ENCODE results near the gene TXNDC12. TPM values are rescaled to one million over a fixed set of nuclear protein-coding genes. Genes with fewer than 3 reads are reported as not detected.

The TXNDC12 gene
- total RNA-seq (2021; ENCODE audit: unreplicated experiment) (77.5 TPM), Bru-seq, nascent RNA (percentile 81 among the genes with signal in this experiment), BruChase-seq, experiment 1, labeled RNA remaining after a 2-hour chase (percentile 76 among the genes with signal in this experiment), BruChase-seq, experiment 2, labeled RNA remaining after a 6-hour chase (percentile 78 among the genes with signal in this experiment)
- 100.0 TPM for polyA plus RNA-seq (2012; ENCODE audit: insufficient read length)
- long read RNA-seq, transcript TXNDC12-201 (7 exons, 2,396 nt): major isoform, 146 of 156 reads
- long read RNA-seq, partial matches to known transcripts: 4 of 156 reads
- long read RNA-seq, other reads (novel, unspliced or antisense): 5 of 156 reads

- POLR2A ChIA-PET: interaction anchor here (0.6 to 1.2 kb wide), 2 partner anchors 10 to 26 kb away, joined by 4 read pairs; no protein-coding TSS in a partner anchor
- intact Hi-C loops (cut with micrococcal nuclease; ENCODE audit: unreplicated experiment): no loop called here
- peak; percentile 90 for DNase-seq (ENCODE audit: low read depth, low spot score)
- no peaks in the 10 kb centered on the region for H3K9me3 ChIP-seq (ENCODE audit: control insufficient read depth, insufficient read depth, low read depth, low read length)
- peaks cover 25% of the 10 kb centered on the region for H3K4me1 ChIP-seq (ENCODE audit: control insufficient read depth, insufficient read depth, low read length)
- in situ Hi-C loops (cut with HindIII; ENCODE audit: low pct_unique_long_range_greater_than_20kb, low sequenced_read_pairs): no loop called here
- ATAC-seq: peak; percentile 86
- CTCF ChIA-PET: interaction anchor here (0.6 kb wide), 2 partner anchors 25 to 62 kb away, joined by 3 to 4 read pairs; no protein-coding TSS in a partner anchor
- peak within 1 kb of the TSS; percentile 100 for H3K4me3 ChIP-seq (ENCODE audit: low read depth in 2 of 2, low read length in 2 of 2)
- peaks cover 32% of the 10 kb centered on the region for H3K36me3 ChIP-seq (ENCODE audit: control insufficient read depth, insufficient read depth, low read length)
- no peaks in the 10 kb centered on the region for H3K27me3 ChIP-seq (ENCODE audit: control insufficient read depth, insufficient read depth, low read length)
- BruUV-seq (replicated peaks): no TSS peak
- peak within 1 kb of the TSS; percentile 100 for H3K27ac ChIP-seq (ENCODE audit: low read length)
- 0 out of 2 replicates have a peak, but pooled peaks have one; percentile 77 for TF ChIP-seq SIN3A (IDR thresholded peaks at IDR 0.05; ENCODE audit: borderline replicate concordance, insufficient read depth, low read depth, low read length)
- TF ChIP-seq, protein P1, sequence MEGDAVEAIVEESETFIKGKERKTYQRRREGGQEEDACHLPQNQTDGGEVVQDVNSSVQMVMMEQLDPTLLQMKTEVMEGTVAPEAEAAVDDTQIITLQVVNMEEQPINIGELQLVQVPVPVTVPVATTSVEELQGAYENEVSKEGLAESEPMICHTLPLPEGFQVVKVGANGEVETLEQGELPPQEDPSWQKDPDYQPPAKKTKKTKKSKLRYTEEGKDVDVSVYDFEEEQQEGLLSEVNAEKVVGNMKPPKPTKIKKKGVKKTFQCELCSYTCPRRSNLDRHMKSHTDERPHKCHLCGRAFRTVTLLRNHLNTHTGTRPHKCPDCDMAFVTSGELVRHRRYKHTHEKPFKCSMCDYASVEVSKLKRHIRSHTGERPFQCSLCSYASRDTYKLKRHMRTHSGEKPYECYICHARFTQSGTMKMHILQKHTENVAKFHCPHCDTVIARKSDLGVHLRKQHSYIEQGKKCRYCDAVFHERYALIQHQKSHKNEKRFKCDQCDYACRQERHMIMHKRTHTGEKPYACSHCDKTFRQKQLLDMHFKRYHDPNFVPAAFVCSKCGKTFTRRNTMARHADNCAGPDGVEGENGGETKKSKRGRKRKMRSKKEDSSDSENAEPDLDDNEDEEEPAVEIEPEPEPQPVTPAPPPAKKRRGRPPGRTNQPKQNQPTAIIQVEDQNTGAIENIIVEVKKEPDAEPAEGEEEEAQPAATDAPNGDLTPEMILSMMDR (IDR thresholded peaks at IDR 0.05): no peak
- no peak for TF ChIP-seq TCF7L2 (IDR thresholded peaks at IDR 0.05; ENCODE audit: low read depth, low read length)
- TF ChIP-seq REST (IDR thresholded peaks at IDR 0.05; ENCODE audit: insufficient read depth in 1 of 2, low read depth in 2 of 2, low read length in 1 of 2): no peak
- TF ChIP-seq POLR2AphosphoS5 (IDR thresholded peaks at IDR 0.05; ENCODE audit: low read depth, low read length): peak; percentile 92
Measured at GRCh38 chr1:52055066-52055865, at the start of gene TXNDC12. Gene TXNDC12 (minus strand): TSS chr1:52055191. CDS start chr1:52055096, 95 bp downstream.

DNA sequence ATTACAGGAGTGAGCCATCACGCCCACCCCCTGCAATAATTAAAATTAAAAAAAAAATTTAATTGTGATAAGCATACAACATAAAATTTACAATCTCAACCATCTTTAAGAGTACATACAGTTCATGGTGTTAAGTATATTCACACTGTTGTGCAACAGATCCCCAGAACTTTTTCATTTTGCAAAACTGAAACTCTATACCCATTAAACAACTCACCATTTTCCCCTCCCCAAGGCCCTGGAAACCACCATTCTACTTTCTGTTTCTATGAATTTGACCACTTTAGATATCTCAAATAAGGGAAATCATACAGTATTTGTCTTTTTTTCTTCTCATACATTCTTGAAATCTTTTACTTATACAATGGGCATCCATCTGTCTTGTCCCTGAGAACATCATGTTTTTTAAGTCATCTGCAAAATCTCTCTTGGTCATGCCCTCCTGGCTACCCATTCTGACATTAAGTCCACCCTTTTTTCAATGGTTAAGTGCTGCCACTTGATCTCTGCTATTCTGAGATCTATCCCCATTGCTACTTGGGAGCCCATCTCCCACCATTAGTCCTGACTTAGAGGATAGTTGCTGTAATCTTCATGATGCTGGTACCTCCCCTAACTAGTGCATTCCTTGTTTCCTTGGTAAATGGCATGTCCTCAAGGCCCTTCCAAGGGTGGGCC is 47.5 kb upstream of the TXNDC12 start:
- POLR2A ChIA-PET: no interaction called here
- CTCF ChIA-PET: no interaction called here
- intact Hi-C loops (cut with micrococcal nuclease; ENCODE audit: unreplicated experiment) (no loop called here), in situ Hi-C loops (cut with HindIII; ENCODE audit: low pct_unique_long_range_greater_than_20kb, low sequenced_read_pairs) (no loop called here)
- no peaks in the 10 kb centered on the region for H3K36me3 ChIP-seq (ENCODE audit: control insufficient read depth, insufficient read depth, low read length)
- no peak for ATAC-seq
- H3K27ac ChIP-seq (ENCODE audit: low read length): no peak overlapping the region
- no peaks in the 10 kb centered on the region for H3K9me3 ChIP-seq (ENCODE audit: control insufficient read depth, insufficient read depth, low read depth, low read length)
- H3K27me3 ChIP-seq (ENCODE audit: control insufficient read depth, insufficient read depth, low read length): no peaks in the 10 kb centered on the region
- no peaks in the 10 kb centered on the region for H3K4me1 ChIP-seq (ENCODE audit: control insufficient read depth, insufficient read depth, low read length)
- BruUV-seq (replicated peaks): no TSS peak
- H3K4me3 ChIP-seq (ENCODE audit: low read depth in 2 of 2, low read length in 2 of 2): no peak overlapping the region
- no peak for DNase-seq (ENCODE audit: low read depth, low spot score)
- TF ChIP-seq, protein P1 (IDR thresholded peaks at IDR 0.05): no peak
- TF ChIP-seq POLR2AphosphoS5 (IDR thresholded peaks at IDR 0.05; ENCODE audit: low read depth, low read length): no peak
- TF ChIP-seq TCF7L2 (IDR thresholded peaks at IDR 0.05; ENCODE audit: low read depth, low read length): no peak
- TF ChIP-seq SIN3A (IDR thresholded peaks at IDR 0.05; ENCODE audit: borderline replicate concordance, insufficient read depth, low read depth, low read length): no peak
- no peak for TF ChIP-seq REST (IDR thresholded peaks at IDR 0.05; ENCODE audit: insufficient read depth in 1 of 2, low read depth in 2 of 2, low read length in 1 of 2)
